NCI-H2227 (cell line): ENCODE measurements around the gene MTHFSD.

ENCODE experiments used
- DNase-seq: peaks from one replicate; lab custom pipeline; 2025; ENCODE audit not compliant: unreplicated experiment; lab: John Stamatoyannopoulos, UW

Gene MTHFSD

DNA sequence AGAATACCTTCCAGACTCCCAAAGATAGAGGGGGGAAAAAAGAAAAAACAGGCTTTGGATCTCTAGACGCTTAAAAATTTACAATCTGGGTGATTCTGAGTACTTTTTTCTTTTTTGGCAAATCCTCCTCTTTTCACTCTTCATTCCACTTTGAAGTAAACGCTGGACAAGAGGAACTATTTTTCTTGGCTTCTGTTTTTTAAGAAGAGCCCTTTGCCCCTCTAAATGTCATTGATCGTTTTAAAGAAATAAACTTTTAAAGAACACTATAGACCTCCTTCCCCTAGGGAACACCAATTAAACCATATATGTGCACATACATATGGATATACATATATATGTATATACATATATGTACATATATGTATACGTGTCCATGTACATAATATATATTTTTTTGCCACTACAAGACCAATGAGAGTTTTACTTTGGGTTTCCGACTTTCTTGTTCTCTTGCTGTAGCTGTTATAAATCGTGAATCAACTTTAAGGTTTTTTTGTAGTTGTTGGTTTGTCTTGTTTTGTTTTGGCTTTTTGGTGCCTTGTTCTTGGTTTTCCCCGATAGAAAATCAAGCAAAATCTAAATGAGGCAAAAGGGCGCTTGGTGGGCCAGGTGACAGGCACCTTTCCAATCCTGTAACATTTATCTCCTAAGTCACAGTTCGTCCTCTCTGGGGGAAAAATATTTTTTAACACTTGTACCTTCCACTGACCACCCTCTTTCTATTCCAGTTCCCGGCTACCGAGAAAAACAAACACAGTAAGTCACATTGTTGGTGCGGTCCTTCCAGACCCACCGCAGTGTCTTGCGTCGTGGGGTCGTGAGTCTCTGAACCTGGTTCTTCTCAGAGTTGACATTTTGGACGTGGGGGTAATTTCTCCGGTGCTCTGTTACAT is 40.3 kb downstream of the MTHFSD start:
- no peak for DNase-seq

DNA sequence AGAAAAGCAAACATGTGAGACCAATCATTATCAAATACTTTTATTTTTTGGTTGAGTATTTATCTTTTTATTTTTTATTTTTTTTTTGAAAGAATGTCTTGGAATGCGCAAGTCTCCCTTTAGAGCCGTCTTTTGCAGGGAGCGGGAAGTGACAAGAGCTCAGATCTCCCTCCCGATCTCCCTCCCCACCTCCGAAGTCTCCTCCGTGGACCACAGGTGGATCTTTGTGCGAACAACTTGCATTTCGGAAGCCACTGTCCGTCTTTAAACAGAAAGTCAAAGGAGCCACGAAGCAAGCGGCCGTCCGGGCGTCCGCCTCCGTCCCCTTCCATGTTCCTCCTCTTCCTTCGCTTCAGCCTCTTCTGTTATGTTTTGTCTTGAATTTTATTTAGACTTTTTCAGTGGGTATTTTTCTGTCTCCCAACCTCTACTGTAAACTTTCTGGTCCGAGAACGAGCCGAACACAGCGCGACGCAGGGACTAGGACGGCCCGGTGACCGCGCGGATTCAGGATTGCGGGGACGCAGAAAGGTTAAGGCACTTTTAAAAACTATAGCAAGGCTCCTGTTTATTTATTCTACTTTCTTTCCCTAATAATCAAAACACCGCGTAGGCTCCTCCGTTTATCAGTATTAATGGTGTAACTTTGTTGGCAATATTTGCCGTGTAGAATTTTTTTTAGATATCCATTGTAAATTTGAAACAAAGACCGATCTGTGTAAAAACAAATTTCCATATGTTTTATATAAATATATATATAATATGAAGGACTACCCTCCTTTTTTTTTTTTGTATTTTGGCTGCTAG is 41.4 kb downstream of the MTHFSD start:
- DNase-seq: no peak

DNA sequence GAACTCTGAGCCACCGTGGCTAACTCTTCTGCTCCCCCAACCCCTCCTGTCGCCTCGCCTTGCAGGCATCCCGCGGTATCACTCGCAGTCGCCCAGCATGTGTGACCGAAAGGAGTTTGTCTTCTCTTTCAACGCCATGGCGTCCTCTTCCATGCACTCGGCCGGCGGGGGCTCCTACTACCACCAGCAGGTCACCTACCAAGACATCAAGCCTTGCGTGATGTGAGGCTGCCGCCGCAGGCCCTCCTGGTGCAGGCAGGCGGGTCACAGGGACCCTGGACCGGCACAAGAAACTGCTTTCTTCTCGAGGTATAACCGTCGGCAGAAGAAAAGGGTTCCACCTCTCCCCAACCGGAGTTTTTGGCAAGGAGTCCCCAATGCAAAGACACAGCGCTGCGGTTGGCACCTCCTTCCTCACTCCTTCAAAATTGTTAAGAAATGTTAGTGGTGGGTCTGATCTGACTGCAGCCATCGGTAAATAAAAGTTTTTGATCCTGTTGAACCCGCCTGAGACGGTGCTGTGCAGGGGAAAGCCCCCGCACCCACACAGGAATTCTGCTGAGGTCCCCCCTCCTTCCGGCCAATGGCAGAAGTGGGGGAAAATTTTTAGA is 42.1 kb downstream of the MTHFSD start:
- DNase-seq: no peak

GRCh38 chr16:86512301-86512859 is 42.7 kb downstream of the MTHFSD start:
- DNase-seq: no peak

DNA sequence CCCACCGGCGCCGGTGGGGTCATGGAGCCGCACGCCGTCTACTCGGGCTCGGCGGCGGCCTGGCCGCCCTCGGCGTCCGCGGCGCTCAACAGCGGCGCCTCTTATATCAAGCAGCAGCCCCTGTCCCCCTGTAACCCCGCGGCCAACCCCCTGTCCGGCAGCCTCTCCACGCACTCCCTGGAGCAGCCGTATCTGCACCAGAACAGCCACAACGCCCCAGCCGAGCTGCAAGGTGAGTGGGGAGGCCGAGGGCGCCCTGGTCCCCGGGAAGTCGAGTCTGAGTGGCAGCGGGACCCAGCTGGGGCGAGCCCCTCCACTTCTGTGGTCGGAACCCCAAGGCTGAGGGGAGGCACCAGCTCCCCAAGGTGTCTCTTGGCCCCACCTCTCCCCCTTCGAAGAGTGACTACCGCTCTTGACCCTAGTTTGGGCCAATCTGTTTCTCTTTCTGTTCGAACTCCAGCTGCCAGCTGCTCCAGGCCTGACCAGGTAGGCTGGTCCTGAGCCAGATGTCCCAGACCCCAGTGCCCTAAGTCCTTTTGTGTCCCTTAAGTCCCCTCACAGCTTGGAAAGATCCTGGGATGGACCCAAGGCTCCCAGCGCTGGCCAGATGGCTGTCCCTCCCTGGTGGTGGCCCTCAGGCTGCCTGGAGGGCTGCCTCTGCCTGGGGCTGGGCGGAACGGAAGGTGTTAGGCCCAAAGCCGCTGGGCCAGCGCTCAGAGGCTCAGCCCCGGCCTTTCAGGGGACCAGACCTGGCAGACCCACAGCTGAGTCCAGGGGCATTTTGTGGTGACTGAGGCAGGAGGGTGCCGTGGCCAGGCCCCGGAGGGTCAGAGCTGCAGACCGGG is 43.5 kb downstream of the MTHFSD start:
- no peak for DNase-seq

GRCh38 chr16:86510465-86511261 is 44.4 kb downstream of the MTHFSD start, which contains the start of gene FOXF1:
Gene FOXF1, plus strand, starts transcription at chr16:86510527. Its CDS starts 43 bp downstream, at chr16:86510570.
- DNase-seq: no peak

GRCh38 chr16:86509759-86510464 is 45.1 kb downstream of the MTHFSD start:
- no peak for DNase-seq

DNA sequence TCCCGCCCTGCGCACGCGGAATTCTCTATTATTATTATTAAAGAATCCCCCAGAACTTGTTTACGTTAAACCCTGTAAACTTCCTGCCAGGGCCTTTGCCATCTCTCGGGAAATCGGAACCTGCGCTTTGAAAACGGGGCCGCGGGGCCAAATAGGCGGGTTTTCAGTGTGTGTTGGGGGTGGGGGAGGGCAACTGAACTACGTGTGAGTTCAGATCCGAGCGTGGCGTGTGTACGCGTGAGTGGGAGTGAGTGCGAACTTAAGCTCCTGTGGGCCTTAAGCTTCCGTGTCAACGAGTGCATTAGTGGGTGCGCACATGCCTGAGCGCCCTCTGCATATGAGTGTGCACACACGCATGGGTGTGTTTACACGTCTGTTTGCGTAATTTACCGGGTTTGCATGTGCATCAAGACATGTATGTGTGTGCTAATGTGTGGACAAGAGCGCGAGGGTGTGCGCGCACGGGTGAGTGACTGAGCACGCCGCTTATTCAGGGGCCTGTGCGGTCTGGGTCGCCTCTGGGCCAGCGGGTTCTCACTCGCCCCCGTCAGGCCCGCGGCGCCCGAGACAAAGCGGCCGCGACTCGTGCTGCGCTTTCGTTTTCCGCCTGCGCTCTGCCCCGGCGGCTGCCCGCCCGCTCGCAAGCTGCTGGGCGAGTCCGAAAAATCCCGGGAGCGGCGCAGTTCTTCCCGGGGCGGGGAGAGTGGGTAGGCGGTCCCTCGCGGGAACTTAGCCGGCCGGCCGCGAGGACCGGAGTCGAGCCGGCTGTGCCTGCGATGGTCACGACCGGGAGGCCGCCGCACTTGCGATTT is 45.9 kb downstream of the MTHFSD start:
- peak; percentile 26 for DNase-seq

GRCh38 chr16:86508028-86508946 is 46.7 kb downstream of the MTHFSD start:
- DNase-seq: no peak

DNA sequence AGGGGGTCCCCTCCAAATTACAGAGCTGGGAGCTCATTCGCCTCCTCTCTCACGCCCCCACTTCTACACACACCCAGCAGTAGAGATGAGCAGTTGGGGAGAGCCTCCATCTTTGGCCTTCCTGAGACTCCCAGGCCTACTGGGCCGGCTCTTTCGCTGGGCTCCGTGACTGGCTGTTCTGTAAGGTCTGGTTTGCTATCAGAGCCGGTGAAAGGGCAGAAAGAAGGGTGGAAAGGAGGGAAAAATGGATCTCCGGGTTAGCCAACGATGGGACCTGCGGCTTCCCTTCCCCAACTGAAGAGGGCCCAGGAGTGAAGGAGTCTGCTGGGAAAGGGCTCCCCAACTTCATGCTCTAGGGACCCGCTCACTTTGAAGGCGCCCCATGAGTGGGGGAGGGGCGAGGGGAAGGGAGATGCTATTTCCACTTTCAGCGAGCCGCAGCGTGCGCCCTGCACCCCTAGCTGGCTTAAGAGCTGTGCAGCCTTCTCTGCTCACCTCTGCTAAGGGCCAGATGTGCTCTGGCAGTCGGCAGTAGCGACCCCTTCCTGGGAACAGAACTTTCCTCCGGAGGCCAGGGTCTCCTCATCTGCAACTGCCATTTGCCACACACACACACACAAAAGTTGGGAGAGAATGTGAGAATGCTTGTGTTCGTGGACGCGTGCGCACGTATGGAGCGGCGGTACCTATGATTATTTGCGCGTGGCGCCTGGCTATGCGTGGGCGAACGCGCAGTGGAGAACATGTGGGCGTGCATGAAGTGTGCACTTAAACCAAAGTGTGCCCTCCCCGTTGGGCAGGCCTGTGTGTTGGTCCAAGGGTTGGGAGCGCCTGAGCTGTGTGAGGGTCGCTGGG is 47.6 kb downstream of the MTHFSD start:
- DNase-seq: no peak

DNA sequence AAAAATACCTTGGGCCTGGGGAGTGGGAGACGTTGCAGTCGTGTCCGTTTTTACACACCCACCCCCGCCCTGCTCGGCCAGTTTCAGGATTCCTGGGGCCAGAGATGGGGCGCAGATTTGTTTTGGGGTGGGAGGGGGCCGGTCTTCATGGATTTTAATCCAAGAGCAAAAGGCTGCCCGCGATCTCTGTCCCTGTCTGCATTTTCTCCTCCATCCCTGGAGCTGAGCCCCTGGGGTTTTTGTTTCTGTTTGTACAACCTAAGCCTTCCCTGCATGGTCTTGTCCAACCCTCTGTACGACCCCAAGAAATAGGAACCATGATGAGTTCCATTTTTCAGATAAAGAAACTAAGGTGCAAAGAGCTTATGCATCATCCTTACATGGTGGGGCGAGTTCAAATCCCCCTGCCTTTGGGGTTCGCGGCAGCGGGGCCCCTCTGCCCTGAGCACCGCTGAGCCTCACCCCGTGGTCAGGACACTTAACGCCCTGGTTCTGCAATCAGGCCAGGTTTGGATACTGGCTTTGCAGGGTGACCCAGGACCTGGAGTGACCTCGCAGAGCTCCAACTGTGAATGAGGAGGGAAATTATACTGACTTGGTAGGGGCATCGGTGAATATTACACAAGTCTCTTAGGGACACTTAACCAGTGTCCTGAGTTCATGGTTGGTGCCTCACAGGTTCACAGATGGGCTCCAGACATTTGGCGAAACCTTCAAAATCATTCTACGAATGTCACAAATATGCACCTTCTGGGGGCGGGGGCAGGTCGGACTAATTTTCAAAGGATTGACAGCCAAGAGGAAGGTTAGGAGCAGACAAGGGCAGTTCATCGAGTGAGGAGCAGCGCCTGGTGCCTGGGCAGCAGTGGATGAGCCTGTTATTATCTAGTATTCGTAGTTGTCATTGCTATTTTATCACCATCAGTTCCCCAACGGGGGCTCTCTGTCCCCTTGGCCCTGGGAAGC is 48.9 kb downstream of the MTHFSD start:
- no peak for DNase-seq

DNA sequence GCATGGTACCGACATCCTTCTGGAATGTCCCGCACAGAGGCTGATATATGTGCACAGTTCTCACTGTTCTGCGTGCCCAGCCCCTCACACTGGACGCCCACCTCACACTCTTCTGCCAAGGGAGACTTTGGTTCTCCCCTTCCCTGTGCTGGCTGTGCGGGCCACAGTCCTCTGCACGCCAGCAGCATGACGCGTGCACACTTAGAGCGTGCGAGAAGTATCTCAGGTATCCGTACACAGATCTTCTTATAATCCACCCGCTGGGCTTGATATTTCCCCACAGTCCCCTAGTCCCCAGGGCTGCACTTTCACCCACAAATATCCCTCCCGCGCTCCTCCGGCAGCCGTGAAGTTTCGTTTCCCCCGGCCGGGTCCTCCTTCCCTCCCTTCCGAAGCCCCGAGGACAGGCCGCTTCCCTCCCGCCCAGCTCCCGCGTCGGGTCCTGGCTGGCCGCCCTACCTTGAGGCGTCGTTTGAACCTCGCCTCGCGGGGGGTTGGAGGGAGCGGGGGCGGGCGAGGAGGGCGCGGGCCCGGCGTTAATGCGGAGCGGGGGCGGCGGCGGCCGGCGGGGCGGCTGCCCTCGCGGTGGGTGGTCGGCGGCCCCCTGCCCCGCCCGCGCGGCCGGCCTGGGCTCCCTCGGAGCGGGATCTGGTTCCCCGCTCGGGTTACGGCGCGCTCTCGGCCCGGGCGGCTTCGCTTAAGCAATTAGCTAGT is 49.7 kb downstream of the MTHFSD start:
- no peak for DNase-seq

- DNase-seq: no peak
Measured at GRCh38 chr16:86504315-86505184, 50.5 kb downstream of the MTHFSD start.
